Activated T-helper 1 cell treated with Interleukin-2 at 50 U/mL for 16 hours (primary cell): Measurements from ENCODE around the gene MYLK.

Source experiments
- DNase-seq: peaks from one replicate; pipeline ENCODE4 v3.0.0-alpha.2; 2020; ENCODE audit warnings: low read depth

Gene MYLK

DNA sequence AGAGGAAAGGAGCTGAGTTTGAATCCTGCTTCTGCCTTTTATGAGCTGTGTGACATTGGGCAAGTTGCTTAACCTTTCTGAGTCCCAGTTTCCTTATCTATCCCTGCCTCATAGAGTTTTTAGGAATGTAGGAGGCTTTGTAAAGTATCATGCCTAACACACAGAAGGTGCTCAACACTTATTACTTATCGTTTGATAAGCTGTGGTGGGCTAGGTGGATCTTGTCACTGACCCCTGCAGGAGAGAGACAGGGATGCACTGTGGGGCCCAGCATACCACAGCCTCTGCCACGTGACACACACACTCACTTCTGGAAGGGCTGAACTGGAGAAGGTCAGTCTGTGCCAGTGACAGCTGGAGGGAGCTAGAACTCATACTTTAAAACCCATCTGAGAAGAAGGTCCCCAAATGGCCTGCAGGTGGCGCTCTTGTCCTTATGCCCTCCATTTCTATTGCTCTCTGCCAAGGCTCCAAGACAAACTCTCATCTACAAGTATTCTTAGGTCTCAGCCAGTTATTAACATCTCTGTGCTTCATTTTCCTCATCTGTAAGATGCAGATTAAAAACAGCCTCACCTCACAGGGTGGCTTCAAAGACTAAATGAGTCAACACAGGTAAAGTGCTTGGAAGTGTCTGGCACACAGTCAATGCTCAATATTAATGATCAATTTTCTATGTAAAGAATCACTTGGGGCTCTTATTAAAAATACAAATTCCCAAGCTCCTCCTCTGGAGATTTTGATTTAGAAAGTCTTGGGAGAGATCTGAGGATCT, 241.8 kb downstream of the MYLK start:
- DNase-seq: no peak

DNA sequence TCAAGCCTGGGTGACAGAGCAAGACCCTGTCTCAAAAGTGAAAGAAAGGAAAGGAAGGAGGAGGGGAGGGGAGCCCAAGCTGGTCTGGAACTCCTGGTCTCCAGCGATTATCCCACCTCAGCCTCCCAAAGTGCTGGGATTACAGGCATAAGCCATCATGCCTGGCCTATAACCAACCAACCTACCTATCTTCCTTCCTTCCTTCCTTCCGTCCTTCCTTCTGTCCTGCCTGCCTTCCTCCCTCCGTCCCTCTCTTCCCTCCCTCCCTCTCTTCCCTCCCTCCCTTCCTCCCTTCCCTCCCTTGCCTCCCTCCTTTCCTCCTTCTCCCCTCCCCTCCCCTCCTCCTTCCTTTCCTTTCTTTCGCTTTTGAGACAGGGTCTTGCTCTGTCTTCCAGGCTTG, 242.6 kb downstream of the MYLK start:
- no peak for DNase-seq

DNA sequence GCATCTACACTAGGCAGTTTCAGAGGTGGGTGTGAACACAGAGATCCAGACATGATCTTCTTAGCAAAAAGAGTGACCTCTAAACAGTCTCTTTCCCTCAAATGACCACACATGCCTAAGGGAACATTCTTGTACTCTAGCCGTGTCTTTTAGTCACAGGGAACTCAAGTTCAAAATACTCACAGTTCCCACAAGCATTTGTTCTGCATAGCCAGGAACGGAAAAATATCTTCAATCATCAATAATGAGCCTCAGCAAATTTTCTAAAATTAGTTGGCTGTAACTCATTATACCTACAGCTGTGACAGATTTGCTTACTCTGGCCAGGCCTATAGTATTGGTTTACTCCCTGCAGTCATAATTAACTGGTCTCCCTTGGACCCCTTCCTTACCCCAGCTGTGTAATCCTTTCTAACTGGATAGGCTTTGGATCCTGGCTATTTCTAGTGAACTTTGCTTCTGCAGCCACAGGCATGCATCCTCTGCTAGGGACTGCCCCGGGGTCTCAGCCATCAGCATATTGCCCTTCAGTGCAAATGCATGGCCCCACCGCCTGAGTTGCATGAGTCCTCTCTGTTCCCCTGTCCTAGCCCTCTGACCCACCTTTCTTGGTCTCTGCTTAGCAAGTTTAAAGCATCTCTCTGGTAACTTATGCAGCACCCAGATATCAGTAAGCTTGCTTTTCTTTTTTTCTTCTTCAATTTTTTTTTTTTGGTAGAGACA, 243.2 kb downstream of the MYLK start:
- no peak for DNase-seq

DNA sequence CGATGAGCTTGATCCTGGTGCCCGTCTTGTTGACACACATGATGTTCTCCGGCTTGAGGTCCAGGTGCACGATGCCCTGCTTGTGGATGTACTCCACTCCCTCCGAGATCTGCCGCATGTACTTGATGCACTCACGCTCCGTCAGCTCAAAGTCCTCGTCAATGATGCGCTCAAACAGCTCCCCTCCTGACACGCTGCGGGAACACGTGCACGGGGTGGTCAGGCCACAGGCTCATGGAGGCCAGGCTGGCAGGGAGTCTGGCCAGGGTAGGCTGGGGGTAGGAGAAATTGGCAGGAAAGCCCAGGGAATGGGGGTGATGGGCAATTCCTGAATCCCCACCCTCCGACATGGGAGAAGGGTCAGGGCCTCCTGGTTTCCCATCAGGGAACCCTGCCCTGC, 243.8 kb downstream of the MYLK start:
- DNase-seq: no peak

DNA sequence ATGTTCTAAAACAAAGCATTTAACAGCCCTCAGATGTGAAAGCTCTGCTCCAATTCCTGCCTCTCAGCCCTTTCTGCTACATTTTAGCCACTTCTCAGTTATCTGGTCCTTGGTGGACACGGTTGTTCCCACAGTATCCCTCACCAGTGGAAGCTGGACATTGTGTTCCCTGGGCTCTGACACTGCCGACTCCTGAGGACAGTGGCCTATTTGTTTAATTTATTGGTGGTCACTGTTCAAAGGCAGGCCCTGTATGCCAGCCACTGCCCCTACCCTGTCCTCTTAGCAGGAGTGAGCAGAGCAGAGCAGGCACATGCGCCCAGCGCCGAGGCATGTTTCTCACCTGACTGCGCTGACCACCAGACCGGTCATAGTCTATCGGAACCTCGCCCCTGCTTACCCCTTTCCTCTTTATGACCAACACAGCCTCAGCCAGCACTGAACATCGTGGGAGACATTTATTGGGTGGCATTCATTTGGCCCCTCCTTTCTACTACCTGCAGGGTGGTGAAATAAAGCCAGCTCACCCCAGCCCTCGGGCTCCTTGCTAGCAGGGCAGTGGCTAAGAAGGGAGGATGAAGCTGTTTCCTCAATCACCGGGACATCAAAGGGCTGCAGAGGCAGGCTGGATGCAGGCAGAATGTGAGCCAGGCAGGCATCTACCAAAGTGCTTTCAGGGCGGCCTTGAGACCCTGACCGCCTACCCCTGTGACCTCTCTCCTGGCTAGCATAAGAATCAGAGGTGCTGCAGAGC, 245.0 kb downstream of the MYLK start:
- no peak for DNase-seq

DNA sequence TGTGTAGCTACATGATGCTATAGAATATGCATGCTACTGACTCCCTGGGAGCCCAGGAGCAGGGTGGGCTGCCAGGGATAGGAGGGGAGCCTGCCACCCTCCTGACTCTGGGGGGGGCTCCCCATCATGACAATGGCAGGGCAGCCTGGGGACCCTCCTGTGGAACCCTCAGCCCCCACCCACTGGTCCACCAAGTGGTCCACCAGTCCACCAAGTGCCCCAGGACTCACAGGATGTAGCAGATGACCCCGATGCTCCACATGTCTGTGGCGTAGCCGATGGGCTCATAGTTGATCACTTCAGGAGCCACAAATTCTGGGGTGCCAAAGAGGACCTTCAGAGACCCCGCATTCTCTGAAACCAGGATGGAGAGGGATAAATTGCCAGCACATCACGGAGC, 246.3 kb downstream of the MYLK start:
- DNase-seq: no peak

DNA sequence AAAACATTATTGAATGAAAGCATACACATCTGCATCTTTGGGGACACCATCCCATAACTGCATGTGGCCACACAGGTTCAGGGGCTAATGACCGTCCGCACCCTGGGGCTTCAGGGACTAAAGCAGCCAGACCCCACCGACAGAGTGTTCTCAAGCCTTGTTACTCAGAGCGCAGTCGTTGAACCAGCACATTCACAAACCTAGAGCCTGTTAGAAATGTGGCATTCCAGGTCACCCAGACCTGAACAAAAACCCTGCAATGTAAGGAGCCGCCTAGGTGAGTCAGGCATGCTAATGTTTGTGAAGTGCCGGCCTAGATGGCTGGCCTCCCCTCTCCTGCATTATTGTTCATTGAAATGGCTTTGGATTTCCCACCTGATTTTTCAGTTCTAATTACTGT, 247.0 kb downstream of the MYLK start:
- DNase-seq: no peak

DNA sequence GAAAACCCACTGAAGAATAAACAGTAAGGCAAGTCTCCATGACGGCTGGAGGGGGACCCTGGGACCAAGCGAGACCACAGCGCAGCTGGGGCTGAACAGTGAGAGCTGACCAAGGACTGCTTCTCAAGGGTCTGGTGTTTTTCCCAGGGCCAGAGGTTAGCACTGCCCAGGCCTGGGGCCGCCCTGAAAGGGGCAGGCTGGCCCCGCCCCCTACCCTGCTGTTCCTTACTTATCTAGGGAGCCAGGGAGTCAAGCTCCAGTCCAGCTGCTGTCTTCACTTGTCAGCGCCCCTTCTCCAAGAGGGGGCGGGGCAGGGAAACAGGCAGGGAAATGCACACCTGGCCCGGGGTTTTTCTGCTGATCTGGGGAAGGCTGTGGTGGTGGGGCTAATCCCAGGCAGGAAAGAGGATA, 247.7 kb downstream of the MYLK start:
- DNase-seq: no peak

DNA sequence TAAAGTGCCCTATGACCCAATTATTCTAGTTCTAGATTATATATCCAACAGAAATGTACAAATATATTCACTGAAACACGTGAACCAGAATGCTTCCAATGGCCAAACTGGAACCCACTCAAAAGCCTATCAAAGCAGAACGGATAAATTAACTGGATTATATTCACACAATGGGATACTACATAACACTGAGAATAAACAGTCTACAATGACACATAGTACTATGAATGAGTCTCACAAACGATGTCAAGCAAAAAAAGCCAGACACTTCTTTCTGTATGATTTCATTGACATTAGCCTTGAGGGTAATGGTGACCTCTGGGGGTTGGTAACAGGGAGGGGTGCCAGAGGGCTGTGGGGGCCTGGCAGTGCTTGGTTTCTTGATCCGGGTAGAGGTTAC, 248.4 kb downstream of the MYLK start:
- DNase-seq: no peak

DNA sequence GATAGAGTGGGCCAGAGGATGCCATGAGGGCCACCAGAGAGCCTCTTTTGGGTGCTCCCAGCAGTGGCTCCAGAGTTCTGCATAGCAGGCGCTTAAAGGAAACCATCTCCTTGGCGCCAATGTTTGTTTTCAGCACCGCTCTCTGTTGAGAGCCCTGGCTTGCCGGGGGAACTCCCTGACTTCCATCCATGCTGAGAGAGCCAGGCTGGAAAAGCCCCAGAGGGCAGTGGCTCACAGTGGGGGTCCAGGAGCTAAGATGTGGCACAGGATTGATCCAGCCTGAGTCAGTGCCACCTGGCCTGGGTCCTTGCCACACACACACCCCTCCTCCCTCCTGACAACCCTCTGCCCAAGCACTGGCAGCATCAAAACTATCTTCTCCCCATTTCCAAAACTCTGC, 248.9 kb downstream of the MYLK start:
- DNase-seq: no peak

DNA sequence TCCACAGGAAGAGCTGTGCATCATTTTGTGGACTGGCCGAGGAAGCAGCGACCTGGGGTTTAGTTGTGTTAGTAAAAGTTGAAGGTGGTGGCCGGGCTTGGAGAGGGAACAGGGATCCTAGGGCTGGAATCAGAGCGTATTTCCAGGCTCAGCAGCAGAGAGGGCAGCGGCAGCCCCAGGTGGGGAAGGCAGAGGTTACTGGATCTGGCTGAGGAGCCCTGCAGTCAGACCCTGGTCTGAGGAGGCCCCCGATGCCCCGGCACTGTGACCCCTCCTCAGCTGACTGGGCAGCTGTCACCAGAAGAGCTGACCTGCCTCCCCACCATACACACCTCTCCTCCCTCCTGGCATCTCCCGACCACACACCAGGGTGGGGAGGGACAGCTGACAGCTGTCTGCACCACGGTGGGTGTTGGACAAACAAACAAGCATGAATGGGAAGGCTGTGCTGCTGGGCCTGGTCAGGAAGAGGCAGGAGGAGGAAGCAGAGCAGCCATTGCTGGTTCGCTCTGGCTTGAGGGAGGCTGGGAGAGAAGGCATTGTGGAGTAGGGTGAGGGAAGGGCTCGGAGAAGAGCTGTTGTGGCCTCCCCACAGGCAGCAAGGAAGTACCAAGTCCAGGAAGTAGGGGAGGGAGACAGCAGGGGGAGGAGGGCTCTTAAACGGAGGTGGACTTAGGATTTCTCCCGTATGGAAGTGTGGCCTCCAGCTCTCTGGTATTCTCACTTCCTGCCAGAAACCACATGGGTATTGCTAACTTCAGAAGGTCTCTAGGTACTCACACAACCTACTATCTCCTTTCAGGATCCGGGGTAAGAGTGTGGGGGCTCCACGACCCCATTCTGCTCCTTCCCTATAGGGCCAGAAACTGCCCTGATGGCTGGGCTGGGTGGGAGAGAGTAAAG, 249.7 kb downstream of the MYLK start:
- no peak for DNase-seq

DNA sequence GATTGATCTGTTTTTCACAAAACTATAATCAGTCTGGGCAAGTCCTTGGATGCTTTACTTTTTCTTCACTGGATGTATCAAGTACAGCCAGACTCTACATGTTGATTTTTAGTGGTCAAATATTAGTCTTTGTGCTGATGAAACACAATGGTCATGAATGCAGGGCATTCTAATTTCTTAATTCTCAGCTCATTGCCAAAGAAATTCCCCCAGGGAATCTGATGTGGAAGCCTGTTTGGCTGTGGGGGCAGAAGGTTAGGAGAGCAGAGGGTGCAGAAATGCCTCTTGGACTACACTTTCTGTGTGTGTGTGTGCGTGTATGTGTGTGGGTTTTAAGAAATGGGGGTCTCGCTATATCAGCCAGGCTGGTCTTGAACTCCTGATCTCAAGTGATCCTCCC, 250.6 kb downstream of the MYLK start:
- DNase-seq: no peak

DNA sequence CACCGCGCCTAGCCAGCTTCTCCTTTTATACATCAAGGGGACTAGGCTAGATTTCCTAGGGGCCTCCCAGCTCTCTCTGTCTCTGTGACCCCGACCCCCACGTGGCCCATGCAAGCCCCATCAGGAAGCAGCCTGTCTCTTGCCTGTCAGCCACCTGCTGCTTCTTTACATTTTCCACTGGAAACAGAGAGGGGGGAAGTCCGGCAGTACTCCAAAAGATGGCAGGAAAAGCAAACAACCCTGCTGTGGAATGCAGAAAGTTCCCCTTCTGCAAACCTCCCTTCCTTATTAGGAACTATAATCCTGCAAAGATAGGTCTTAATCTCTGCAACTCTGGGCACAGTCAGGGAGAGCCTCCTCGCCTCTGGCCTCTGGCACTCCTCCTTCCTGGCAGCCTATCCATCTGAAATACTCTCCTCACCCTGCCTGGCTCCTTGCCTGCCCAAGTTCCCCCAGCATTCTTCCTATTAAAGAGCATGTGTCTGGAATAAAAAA, 251.9 kb downstream of the MYLK start:
- DNase-seq: no peak

DNA sequence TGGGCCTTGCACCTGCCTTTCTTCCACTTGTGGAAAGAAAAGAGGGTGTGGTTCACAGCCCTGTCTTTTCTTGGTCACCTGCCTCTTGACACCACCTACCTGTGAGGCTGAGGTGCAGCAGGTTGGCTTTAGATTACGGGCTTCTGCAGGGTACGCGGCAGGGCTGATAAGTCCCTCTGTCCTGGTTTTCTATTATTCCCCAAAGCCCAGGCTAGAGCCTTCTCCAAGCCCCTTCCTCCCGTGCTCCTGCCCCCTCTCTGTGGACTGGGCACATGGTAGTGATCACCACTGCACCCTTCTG, 254.4 kb downstream of the MYLK start:
- DNase-seq: no peak

DNA sequence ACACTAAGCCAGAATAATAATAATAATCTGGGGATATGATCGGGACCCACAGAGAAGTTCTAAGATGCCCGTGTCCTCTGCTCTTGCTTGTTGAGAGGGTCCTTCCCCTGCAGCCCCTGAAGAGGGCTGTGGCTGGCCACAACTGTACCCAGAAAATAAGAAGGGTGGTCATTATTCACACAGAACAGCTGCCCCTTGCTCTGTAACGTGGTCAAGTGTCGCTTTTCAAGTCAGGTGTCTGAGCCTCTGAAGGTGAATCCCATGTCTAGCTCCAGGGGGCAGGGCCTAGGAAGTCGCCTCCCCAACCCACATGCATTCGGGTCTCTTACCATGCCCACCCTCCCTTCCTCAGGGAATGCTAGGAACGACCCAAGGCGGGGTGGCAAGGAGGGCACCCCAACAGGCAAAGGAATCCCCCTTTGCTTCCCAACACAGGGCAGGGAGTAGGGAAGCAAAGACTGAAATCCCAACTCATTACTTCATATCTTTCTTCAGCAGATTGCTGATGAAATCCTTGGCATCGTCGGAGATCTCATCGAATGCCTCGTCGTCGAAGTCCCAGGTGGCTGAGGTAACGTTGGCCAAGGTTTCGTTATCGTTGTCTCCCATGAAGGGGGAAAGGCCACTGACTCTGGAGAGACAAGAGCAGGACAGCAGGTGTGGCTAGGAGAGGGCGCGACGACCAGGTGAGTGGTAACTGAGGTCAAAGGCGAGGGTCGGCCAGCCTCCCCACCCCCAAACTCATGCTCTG, 255.0 kb downstream of the MYLK start:
- DNase-seq: no peak

DNA sequence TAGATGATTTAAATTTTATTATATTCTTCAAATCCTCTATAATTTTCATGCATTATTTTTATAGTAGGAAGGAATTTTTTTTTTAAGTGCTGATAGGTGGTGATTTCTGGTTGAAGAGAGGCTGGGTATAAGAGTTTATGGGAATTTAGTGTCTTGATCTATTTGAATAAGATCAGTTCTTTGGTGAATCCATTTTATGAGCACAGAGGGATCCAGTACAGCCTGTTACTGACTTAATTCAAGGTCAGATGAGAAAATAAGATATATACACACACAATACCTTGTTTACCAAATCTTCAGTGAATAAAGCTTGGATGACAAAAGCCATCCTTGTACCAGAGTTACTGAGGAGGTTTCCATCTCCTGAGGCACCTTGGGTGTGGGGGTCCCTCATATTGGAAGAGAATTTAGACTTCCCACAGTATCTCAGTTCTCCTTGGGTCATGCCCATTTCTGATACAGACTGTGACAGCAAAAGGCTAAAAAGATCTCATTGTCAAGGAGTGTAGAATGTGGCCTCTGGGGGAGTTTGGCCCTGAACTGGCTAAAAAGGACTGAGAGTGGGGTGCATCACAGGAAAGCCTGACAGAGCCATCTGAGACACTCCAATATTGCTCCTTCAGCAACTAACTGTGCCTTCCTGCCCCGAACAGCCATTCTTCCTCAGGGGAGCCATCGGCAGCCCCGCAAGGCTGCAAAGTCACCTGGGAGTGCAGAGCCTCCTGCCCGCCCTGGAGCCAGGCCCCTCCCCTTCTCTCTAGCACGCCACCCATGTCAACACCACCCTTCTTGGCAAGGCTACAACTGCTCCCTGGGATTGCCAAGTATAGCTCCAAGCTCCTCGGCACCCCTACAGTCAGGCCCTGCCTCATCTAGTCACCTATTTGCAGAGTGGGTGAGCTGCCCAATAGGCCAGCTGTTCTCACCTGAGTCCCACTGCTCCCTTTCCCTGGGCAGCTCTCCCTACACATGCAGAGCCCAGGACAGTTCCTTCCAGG, 256.2 kb downstream of the MYLK start:
- no peak for DNase-seq

DNA sequence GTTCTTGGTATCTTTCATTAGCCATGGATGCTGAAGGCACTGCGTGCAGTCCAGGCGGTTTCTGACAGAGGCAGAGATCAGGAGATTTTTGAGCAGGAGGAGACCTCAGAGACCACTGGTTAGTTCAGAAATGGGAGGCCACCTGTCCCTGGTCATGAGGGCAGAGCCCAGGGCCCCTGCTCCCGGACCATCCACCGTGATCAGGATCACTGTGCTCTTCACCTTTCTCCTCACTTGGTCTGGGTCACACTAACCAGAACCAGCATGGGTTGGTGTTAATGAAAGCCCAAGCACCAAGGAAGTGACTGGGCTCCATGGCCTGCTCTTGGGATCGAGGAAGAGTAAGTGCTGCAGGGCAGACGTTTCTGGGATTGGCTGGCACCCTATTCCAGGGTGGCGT, 257.3 kb downstream of the MYLK start:
- DNase-seq: no peak

DNA sequence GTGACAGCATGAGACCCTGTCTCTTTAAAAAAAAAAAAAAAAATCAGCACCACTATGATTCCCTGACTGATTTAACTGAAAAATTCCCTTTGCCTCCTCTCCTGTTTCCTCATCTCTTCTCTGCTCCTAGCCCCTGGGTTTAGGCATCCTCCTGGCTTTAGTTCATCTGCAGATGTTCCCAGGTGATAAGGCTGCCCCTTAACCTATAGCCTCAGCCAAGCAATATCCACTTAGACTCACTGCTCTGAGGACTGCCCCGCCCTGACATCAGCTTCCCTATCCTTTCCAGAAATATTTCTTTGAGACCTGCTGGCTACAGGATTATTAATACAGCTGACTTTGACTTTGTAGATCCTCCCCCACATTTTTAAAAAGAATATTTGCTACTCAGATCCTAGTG, 259.8 kb downstream of the MYLK start:
- DNase-seq: no peak

DNA sequence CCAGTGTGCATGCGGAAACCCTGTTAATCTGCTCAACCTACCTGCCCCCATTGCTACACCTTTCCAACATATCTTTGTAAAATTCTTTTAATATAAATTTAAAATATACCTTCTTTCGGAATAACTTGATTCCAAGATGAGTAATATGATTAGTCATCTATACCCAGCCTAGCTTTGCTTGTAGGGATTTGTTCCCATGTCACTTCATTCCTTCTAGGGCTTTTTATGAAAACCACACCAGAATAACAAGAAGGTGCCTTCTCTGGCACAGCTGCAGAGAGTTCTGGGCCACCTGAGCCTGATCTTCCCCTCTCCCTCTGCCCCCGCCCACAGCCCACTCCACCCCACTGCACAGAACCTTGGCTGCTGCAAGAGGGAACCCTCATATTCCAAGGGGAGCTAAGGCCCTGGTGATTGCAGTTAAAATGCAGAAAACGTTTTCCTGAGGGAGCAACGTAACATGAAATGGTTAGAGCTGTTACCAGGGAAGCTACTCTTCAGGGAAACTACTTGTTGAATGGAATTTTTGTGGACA, 260.7 kb downstream of the MYLK start:
- no peak for DNase-seq

DNA sequence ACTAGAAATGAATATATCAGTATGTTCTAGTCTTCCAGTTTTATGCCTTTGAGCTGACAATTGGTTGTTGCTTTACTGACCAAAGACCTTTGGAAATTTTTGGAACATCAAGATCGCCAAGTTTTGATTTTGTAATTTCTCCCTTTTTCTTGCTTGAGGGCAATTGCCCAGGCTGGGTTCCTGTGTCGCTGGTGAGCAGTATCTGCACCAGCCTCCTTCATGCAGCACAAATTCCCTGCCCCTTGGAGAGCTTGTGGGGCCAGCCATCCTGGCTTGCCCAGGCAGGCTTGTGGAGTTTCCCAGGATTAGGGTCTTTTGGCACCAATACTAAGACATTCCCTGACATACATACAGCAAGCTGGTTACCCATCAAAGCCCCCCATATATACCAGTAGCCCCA, 261.4 kb downstream of the MYLK start:
- no peak for DNase-seq
